Adrenal gland (tissue), 12 donors: ENCODE results near the gene NQO1. TPM values are rescaled to one million over a fixed set of nuclear protein-coding genes. Genes with fewer than 3 reads are reported as not detected.
"Not testable (repeated sequence)": the region's sequence is repeated elsewhere in the genome, so short reads cannot be mapped to it uniquely, and the experiment has no call there.

Experiments used
- DNase-seq, 7 donors: peaks; one replicate each; pipeline ENCODE4 v3.0.0-alpha.2; 2019 to 2020
- H3K27ac ChIP-seq, 5 donors: fragments of 200-600 bp; sonication (generic) in 4 of 5; 1 replicate in 3 of 5; 2 replicates in 2 of 5; pipeline versions ENCODE4 v1.5.1 to v1.8.0; 2016 to 2020; ENCODE audit warnings: mild to moderate bottlenecking in 1 of 5
- H3K27me3 ChIP-seq: fragments of 200-600 bp; 2 replicates; pipeline ENCODE4 v1.8.0; 2021
- H3K36me3 ChIP-seq, 2 donors: fragments of 200-600 bp; replicated peaks in 1 of 2; 1 replicate in 1 of 2; 2 replicates in 1 of 2; pipeline versions ENCODE4 v1.5.1 to v1.8.0; 2018 to 2022
- H3K4me1 ChIP-seq, 2 donors: fragments of 200-600 bp; replicated peaks in 1 of 2; 1 replicate in 1 of 2; 2 replicates in 1 of 2; pipeline versions ENCODE4 v1.5.1 to v1.8.0; 2018 to 2021
- H3K4me3 ChIP-seq, 4 donors: fragments of 200-600 bp; sonication (generic) in 3 of 4; one replicate each; pipeline ENCODE4 v1.5.1; 2016 to 2018
- H3K9me3 ChIP-seq, 3 donors: fragments of 200-600 bp; sonication (generic) in 1 of 3; replicated peaks in 1 of 3; 1 replicate in 2 of 3; 2 replicates in 1 of 3; pipeline versions ENCODE4 v1.5.1 to v1.8.0; 2016 to 2021
- CTCF ChIP-seq, 6 experiments: fragments of 450-650 bp in 4 of 6; fragments of 200-600 bp in 2 of 6; sonication (generic) in 1 of 6; IDR thresholded peaks; 1 replicate in 5 of 6; 2 replicates in 1 of 6; pipeline versions ENCODE4 v1.5.1 to v1.8.0; 2016 to 2021; ENCODE audit warnings: antibody characterized with exemption in 6 of 6, mild to moderate bottlenecking in 2 of 6, moderate library complexity in 1 of 6
- POLR2A ChIP-seq, 2 donors: fragments of 450-650 bp; IDR thresholded peaks; one replicate each; pipeline ENCODE4 v1.6.1; 2017; ENCODE audit warnings: antibody characterized with exemption in 2 of 2, mild to moderate bottlenecking in 2 of 2, moderate library complexity in 1 of 2
- WGBS, 4 donors: extraction: QIAGEN DNeasy Blood & Tissue Kit in 2 of 4; methylation state at CpG; one replicate each; pipeline versions ENCODE4 v1.1.5 to v1.1.7; 2013 to 2017; 5-methylcytosine and 5-hydroxymethylcytosine counted together
- intact Hi-C, 2 donors: fragments of 100-400 bp; cut with DNase I; formaldehyde crosslinking; loops; one replicate each; pipeline versions ENCODE4 v1.14.1 to v1.15.0; 2022 to 2023
- polyA plus RNA-seq, 3 donors: library from polyadenylated mRNA; stranded (reverse); fragments of 200-250 nt in 2 of 3; fragments of 350-450 nt in 1 of 3; fragmentation: Illumina TruSeq in 1 of 3; extraction: RNeasy Lipid Tissue Mini Kit (QIAGEN cat#74804) in 1 of 3; gene quantifications; one replicate each; pipeline ENCODE4 v1.2.3, GENCODE V29; 2013 to 2014
- total RNA-seq, 9 donors: library from RNA; depleted of rRNA in 4 of 9; stranded (reverse); fragments of >200 nt in 4 of 9; fragments of 120-200 nt in 1 of 9; fragmentation: NEBNext Ultra II Directional in 1 of 9; extraction: Animal tissue kit (Norgen Biotek cat#: 25700) in 1 of 9; gene quantifications; one replicate each; pipeline versions ENCODE4 v1.1.0 to v1.2.4, GENCODE V29; 2013 to 2023
- donor health status: healthy with polysubstance abuse.
- donor health status: Bipolar disorder and iron deficiency.
- donor health status: DM: yes; HTN: yes; CAD: no.
- donor health status: DM: no; HTN: no; CAD: no.
- donor health status: DM: no; HTN: no; CAD: no.
- donor health status: DM: yes; HTN: yes; CAD: no.

Gene NQO1
- total and polyA plus RNA-seq, 12 donors, result 22.0 to 226 (median 98.0) TPM

DNA sequence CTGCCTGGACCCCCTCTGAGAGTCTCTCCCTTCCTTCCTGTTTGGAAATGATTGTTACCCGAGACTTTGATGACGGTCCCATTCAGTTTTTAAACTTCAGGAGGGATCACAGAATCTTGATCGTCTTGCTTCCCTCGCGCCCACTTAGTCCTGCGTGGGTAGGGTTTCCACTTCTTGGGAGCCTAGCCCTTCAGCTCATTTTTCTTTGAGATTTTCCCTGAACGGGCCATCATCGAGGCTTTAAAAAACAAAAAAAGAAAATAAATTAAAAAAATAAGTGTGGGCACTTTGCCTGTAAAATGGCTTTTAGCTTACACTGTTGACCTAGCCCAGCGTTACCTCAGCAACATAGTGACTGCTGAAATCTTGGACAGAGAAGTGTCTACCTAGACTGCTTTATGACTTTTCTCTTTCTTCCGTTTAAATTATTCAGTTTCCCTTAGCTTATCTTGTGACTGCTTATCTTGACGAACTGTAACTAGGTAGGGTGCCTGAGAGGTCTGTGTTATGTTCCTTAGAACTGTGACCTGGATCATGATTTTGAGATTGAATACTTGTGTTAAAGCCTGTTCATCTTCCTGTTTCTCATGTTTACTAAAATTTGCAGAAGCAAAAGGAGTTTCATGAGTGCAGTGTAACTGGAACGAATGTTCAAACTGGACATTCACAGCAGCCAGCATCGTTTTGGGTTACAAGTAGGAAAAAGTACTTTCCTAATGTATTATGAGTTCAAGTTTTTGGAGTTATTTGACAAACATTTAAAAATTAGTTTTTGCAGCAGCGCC lies 36.6 kb upstream of the NQO1 start:
- WGBS, 4 donors, result 3 to 5% (median 4%) methylated on average over 14 of the region's 14 CpGs
- no peak for TF ChIP-seq CTCF (IDR thresholded peaks at IDR 0.05)
- no peak for TF ChIP-seq POLR2A (IDR thresholded peaks at IDR 0.05)
- no peaks in the 10 kb centered on the region for H3K9me3 ChIP-seq
- no peaks in the 10 kb centered on the region for H3K36me3 ChIP-seq
- DNase-seq, result peak in 1 of 7 donors; percentile 33
- H3K4me1 ChIP-seq, result peaks cover 6 to 16% of the 10 kb centered on the region in 2 donors
- intact Hi-C loops, result no loop called here
- H3K27me3 ChIP-seq, result no peaks in the 10 kb centered on the region
- peak overlapping the region; percentile 49 to 99 (median 87) for H3K4me3 ChIP-seq
- peak overlapping the region; percentile 71 to 98 (median 90) for H3K27ac ChIP-seq

GRCh38 chr16:69761983-69762813 lies 35.8 kb upstream of the NQO1 start, which contains the start of gene WWP2:
TSS of gene WWP2 (plus strand) at chr16:69762332. CDS start at chr16:69787011, 24,679 bp downstream.
- peak within 1 kb of the TSS; percentile 49 to 99 (median 87) for H3K4me3 ChIP-seq
- H3K4me1 ChIP-seq, result peaks cover 6 to 16% of the 10 kb centered on the region in 2 donors
- intact Hi-C loops, result no loop called here
- H3K27ac ChIP-seq, result peak within 1 kb of the TSS; percentile 72 to 98 (median 90)
- H3K9me3 ChIP-seq, result no peaks in the 10 kb centered on the region
- H3K27me3 ChIP-seq, result no peaks in the 10 kb centered on the region
- DNase-seq, result peak; percentile 67 to 81 (median 74)
- WGBS, 4 donors, result 0 to 1% (median 1%) methylated on average over 5 to 56 of the region's 68 CpGs
- no peaks in the 10 kb centered on the region for H3K36me3 ChIP-seq
- no peak for TF ChIP-seq CTCF (IDR thresholded peaks at IDR 0.05)
- TF ChIP-seq POLR2A (IDR thresholded peaks at IDR 0.05), result peak in 1 of 2 donors; percentile 55

DNA sequence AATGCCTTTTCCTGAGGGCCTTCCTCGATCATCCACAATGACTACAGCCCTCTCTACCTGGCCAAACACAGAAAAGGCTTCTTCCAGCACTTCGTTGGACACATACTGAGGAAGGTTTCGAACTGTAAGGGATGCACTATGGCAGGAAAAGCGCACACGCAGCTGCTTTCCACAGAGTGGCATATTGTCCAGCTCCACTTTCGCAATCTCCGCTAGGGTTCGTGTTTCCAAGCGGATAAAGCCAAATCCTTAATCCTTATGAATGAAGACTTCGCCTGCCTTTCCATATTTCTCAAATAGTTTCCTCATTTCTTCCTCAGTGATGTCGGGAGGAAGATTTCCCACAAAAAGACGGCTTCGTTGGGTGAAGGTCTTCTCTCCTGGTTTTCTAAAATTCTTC lies 31.0 kb upstream of the NQO1 start:
- not testable (repeated sequence) for H3K9me3 ChIP-seq, H3K27me3 ChIP-seq, H3K36me3 ChIP-seq, DNase-seq, H3K4me3 ChIP-seq, H3K27ac ChIP-seq
- 83 to 90% (median 85%) methylated on average over 13 of the region's 13 CpGs for WGBS, 4 donors
- intact Hi-C loops, result loop anchor here in 1 of 2 donors (10.0 kb wide), 1 partner anchor 363 kb away; no protein-coding TSS in a partner anchor
- H3K4me1 ChIP-seq, result peaks cover 17 to 24% of the 10 kb centered on the region in 2 donors

GRCh38 chr16:69756705-69757104 lies 30.3 kb upstream of the NQO1 start:
- H3K4me3 ChIP-seq, result no peak overlapping the region
- no peak for DNase-seq
- intact Hi-C loops, result loop anchor here in 1 of 2 donors (10.0 kb wide), 1 partner anchor 362 kb away; no protein-coding TSS in a partner anchor
- peaks cover 14 to 21% of the 10 kb centered on the region in 2 donors for H3K4me1 ChIP-seq
- WGBS, 4 donors, result 86 to 89% (median 89%) methylated on average over 10 of the region's 10 CpGs
- no peak overlapping the region for H3K27ac ChIP-seq
- H3K9me3 ChIP-seq, result no peaks in the 10 kb centered on the region
- TF ChIP-seq CTCF (IDR thresholded peaks at IDR 0.05), result no peak
- TF ChIP-seq POLR2A (IDR thresholded peaks at IDR 0.05), result no peak
- H3K27me3 ChIP-seq, result no peaks in the 10 kb centered on the region
- peaks cover 0 to 5% of the 10 kb centered on the region in 2 donors for H3K36me3 ChIP-seq
